ENCODE results near the gene GCNT3. TPM values are rescaled to one million over a fixed set of nuclear protein-coding genes. Genes with fewer than 3 reads are reported as not detected.

GCNT3 gene
- total and polyA plus RNA-seq, 5 experiments from 2014 or later: not detected

Other genes starting within 250 kb of the GCNT3 start
- gene MYO1E, start 238.9 kb upstream of the GCNT3 start, total RNA-seq: 1 to 10 TPM; 4.8 to 7.4 TPM
- 1 to 10 TPM in 1 of 3 donors, under 1 TPM in 1, not detected in 1; 0.53 to 2.0 TPM for gene MYO1E, start 238.9 kb upstream of the GCNT3 start, polyA plus RNA-seq
- gene FAM81A, start 173.6 kb upstream of the GCNT3 start, total RNA-seq: under 1 TPM; 0.14 to 0.21 TPM
- gene FAM81A, start 173.6 kb upstream of the GCNT3 start, polyA plus RNA-seq: not detected
- 10 to 100 TPM; 62.0 to 62.5 TPM for gene GTF2A2, start 45.7 kb downstream of the GCNT3 start, total RNA-seq
- gene GTF2A2, start 45.7 kb downstream of the GCNT3 start, polyA plus RNA-seq: 100 to 1,000 TPM in 2 of 3 donors, 10 to 100 TPM in 1; 97.2 to 136 (median 105) TPM
- gene BNIP2, start 77.5 kb downstream of the GCNT3 start, total RNA-seq: 100 to 1,000 TPM; 107 to 118 TPM
- gene BNIP2, start 77.5 kb downstream of the GCNT3 start, polyA plus RNA-seq: 10 to 100 TPM; 92.2 to 93.4 (median 92.2) TPM